Upper lobe of left lung (tissue), 6 donors: Measurements from ENCODE around the gene CAMK2G. TPM values are rescaled to one million over a fixed set of nuclear protein-coding genes. Genes with fewer than 3 reads are reported as not detected.
"Not testable (repeated sequence)": the region's sequence is repeated elsewhere in the genome, so short reads cannot be mapped to it uniquely, and the experiment has no call there.

Experiments used
- ATAC-seq, 2 donors: fragments of 200-7000 bp; cut with Tn5 transposase; one replicate each; pipeline ENCODE4 v1.9.1; 2022; ENCODE audit warnings: mild to moderate bottlenecking in 2 of 2, moderate library complexity in 2 of 2; ENCODE audit not compliant: low FRiP score in 2 of 2
- DNase-seq, 2 donors: peaks; one replicate each; pipeline ENCODE4 v3.0.0-alpha.2; 2019 to 2020
- H3K27ac ChIP-seq, 4 donors: fragments of 200-600 bp; sonication (generic); one replicate each; pipeline ENCODE4 v1.5.1; 2016 to 2019
- H3K27me3 ChIP-seq, 4 donors: fragments of 200-600 bp; sonication (generic); one replicate each; pipeline ENCODE4 v1.5.1; 2017 to 2019
- H3K36me3 ChIP-seq, 4 donors: fragments of 200-600 bp; sonication (generic); one replicate each; pipeline ENCODE4 v1.5.1; 2016 to 2019
- H3K4me1 ChIP-seq, 4 donors: fragments of 200-600 bp; sonication (generic); one replicate each; pipeline ENCODE4 v1.5.1; 2018 to 2019
- H3K4me3 ChIP-seq, 4 donors: fragments of 200-600 bp; sonication (generic); one replicate each; pipeline ENCODE4 v1.5.1; 2017 to 2019; ENCODE audit warnings: mild to moderate bottlenecking in 2 of 4, moderate library complexity in 1 of 4
- H3K9me3 ChIP-seq, 4 donors: fragments of 200-600 bp; sonication (generic); one replicate each; pipeline ENCODE4 v1.5.1; 2018 to 2019
- CTCF ChIP-seq, 6 experiments: fragments of 450-650 bp in 4 of 6; fragments of 200-600 bp in 2 of 6; sonication (generic) in 2 of 6; IDR thresholded peaks; one replicate each; pipeline ENCODE4 v1.5.1; 2016 to 2019; ENCODE audit warnings: antibody characterized with exemption in 6 of 6
- EP300 ChIP-seq, 4 donors: sonication (generic); formaldehyde crosslinking; IDR thresholded peaks; one replicate each; pipeline ENCODE4 v1.5.1; 2017; ENCODE audit warnings: antibody characterized with exemption in 4 of 4, control low read depth in 2 of 4
- POLR2A ChIP-seq, 4 donors: fragments of 450-650 bp; IDR thresholded peaks; one replicate each; pipeline ENCODE4 v1.5.1; 2016 to 2017; ENCODE audit warnings: antibody characterized with exemption in 4 of 4, mild to moderate bottlenecking in 2 of 4
- POLR2AphosphoS5 ChIP-seq, 2 donors: sonication (generic); formaldehyde crosslinking; IDR thresholded peaks; one replicate each; pipeline ENCODE4 v1.5.1; 2017; ENCODE audit warnings: antibody characterized with exemption in 2 of 2
- whole genome bisulfite sequencing, 2 donors: methylation state at CpG; one replicate each; pipeline ENCODE4 v1.1.5; 2017 to 2018; 5-methylcytosine and 5-hydroxymethylcytosine counted together
- total RNA-seq, 6 donors: library from RNA; depleted of rRNA in 4 of 6; stranded (reverse); fragments of >200 nt in 4 of 6; gene quantifications; one replicate each; pipeline versions ENCODE4 v1.1.0 to v1.2.1, GENCODE V29; 2016 to 2021
- donor health status: DM: no; HTN: no; CAD: no; lungs with moderate emphysema.
- donor health status: DM: no; HTN: yes; CAD: no; lungs with severe emphysema.

CAMK2G gene
- total RNA-seq, 6 donors from 2014 or later, result 25.7 to 52.3 (median 43.0) TPM

GRCh38 chr10:73891540-73891939 is 17.2 kb upstream of the CAMK2G start:
- H3K4me3 ChIP-seq, result no peak overlapping the region
- 76 to 78% methylated on average over 5 of the region's 5 CpGs for WGBS, 2 donors

DNA sequence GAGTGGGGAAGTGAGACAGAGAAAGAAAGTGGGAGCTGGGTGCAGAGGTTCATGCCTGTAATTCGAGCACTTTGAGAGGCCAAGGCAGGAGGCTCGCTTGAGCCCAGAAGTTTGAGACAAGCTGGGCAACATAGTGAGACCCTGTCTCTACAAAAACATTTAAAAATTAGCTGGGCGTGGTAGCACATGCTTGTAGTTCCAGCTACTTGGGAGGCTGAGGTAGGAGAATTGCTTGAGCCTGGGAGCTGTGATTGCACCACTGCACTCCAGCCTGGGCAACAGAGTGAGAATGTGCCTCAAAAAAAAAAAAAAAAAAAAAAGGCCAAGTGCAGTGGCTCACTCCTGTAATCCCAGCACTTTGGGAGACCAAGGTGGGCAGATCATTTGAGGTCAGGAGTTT is 16.5 kb upstream of the CAMK2G start:
- H3K27ac ChIP-seq, ATAC-seq, DNase-seq, H3K27me3 ChIP-seq, H3K4me3 ChIP-seq, H3K9me3 ChIP-seq, H3K36me3 ChIP-seq: not testable (repeated sequence)
- H3K4me1 ChIP-seq, result peaks cover 30 to 31% (median 31%) of the 10 kb centered on the region in 4 donors
- WGBS, 2 donors, result 62 to 79% methylated on average over 3 of the region's 3 CpGs

More at GRCh38 chr10:73891540-73891939, 17.2 kb upstream of the CAMK2G start:
- DNase-seq (no peak), ATAC-seq (no peak)
- Histone ChIP-seq H3K36me3 (no peaks in the 10 kb centered on the region), H3K9me3 (no peaks in the 10 kb centered on the region), H3K27me3 (no peaks in the 10 kb centered on the region), H3K4me1 (peaks cover 26 to 27% (median 26%) of the 10 kb centered on the region in 4 donors), H3K27ac (no peak overlapping the region)
- TF ChIP-seq POLR2A (IDR thresholded peaks at IDR 0.05), result no peak
- TF ChIP-seq CTCF (IDR thresholded peaks at IDR 0.05), result no peak
- no peak for TF ChIP-seq EP300 (IDR thresholded peaks at IDR 0.05)
- no peak for TF ChIP-seq POLR2AphosphoS5 (IDR thresholded peaks at IDR 0.05)

DNA sequence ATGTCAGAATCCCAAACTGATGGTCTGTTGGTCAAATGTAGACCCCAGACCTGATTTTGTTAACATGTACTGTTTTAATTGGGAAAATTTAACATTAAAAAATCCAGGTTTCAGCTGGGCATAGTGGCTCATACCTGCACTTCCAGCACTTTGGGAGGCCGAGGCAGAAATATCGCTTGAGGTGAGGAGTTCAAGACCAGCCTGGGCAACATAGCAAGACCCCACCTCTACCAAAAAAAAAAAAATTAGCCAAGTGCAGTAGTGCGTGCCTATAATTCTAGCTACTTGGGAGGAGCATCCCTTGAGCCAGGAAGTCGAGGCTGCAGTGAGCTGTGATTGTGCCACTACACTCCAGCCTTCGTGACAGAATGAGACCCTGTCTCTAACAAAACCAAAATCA is 15.9 kb upstream of the CAMK2G start:
- WGBS, 2 donors, result 88 to 92% methylated on average over 5 of the region's 5 CpGs
- no peaks in the 10 kb centered on the region for H3K9me3 ChIP-seq
- TF ChIP-seq POLR2A (IDR thresholded peaks at IDR 0.05) (no peak), CTCF (IDR thresholded peaks at IDR 0.05) (no peak), EP300 (IDR thresholded peaks at IDR 0.05) (no peak), POLR2AphosphoS5 (IDR thresholded peaks at IDR 0.05) (no peak)
- no peak overlapping the region for H3K4me3 ChIP-seq
- peaks cover 30 to 31% (median 31%) of the 10 kb centered on the region in 4 donors for H3K4me1 ChIP-seq
- H3K27me3 ChIP-seq, result no peaks in the 10 kb centered on the region
- DNase-seq (no peak), ATAC-seq (no peak)
- H3K36me3 ChIP-seq, result no peaks in the 10 kb centered on the region
- H3K27ac ChIP-seq, result no peak overlapping the region

- peak overlapping the region in 2 of 4 donors; percentile 20 to 80 for H3K27ac ChIP-seq
- H3K4me1 ChIP-seq, result peaks cover 30 to 31% (median 31%) of the 10 kb centered on the region in 4 donors
- H3K27me3 ChIP-seq, ATAC-seq, H3K36me3 ChIP-seq, H3K4me3 ChIP-seq, DNase-seq, H3K9me3 ChIP-seq: not testable (repeated sequence)
- 86 to 90% methylated on average over 3 of the region's 3 CpGs for WGBS, 2 donors
These were observed 15.1 kb upstream of the CAMK2G start for GRCh38 chr10:73889416-73889815.

DNA sequence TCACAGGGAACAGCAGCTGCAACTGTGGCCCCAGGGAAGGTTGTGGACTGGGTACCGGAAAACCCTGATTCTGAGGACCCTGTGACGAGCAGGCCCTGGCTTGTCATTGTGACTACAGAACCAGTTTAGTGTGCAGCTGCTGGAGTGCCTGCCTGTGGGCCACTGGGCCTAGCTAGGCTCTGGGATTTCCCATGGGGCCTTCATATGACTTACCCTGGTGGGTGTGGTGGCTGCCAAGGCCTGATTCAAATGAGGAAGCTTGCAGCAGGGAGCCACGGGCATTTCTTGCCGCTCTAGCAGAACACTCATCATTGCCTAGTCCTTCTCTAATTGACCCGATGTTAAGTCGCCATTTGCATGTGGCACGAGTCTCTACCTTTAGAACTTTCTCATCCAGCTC is 14.7 kb upstream of the CAMK2G start:
- peak overlapping the region; percentile 20 to 86 (median 72) for H3K27ac ChIP-seq
- TF ChIP-seq EP300 (IDR thresholded peaks at IDR 0.05) (no peak), POLR2AphosphoS5 (IDR thresholded peaks at IDR 0.05) (peak in 1 of 2 donors; percentile 15), CTCF (IDR thresholded peaks at IDR 0.05) (no peak)
- peaks cover 30 to 31% (median 31%) of the 10 kb centered on the region in 4 donors for H3K4me1 ChIP-seq
- no peaks in the 10 kb centered on the region for H3K27me3 ChIP-seq
- no peak overlapping the region for H3K4me3 ChIP-seq
- no peaks in the 10 kb centered on the region for H3K9me3 ChIP-seq
- peak; percentile 28 to 68 for ATAC-seq
- DNase-seq, result peak in 1 of 2 donors; percentile 86
- WGBS, 2 donors, result 63 to 66% methylated on average over 5 to 7 of the region's 7 CpGs
- H3K36me3 ChIP-seq, result no peaks in the 10 kb centered on the region

DNA sequence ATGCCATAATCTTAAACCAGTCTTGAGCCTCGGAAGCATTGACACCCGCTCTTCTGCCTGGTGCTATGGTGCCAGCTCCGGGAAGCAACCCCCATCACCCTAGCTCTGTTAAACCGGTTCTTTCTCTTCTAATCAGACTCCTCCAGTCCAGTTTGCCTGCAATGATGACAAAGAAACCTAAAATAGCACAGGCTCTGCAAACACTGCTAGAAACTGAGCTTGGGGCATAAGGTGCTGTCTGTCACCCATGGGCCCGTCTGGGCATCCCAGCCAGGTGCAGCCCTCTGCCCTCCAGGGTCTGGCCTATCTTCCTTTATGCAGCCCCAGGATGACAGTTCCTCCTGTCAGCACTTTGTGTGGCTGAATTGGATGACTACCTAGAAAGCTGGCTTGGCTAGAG is 14.2 kb upstream of the CAMK2G start:
- no peaks in the 10 kb centered on the region for H3K27me3 ChIP-seq
- ATAC-seq (peak in 1 of 2 donors; percentile 7), DNase-seq (no peak)
- H3K9me3 ChIP-seq, result no peaks in the 10 kb centered on the region
- TF ChIP-seq EP300 (IDR thresholded peaks at IDR 0.05), result no peak
- no peak for TF ChIP-seq POLR2AphosphoS5 (IDR thresholded peaks at IDR 0.05)
- no peak for TF ChIP-seq POLR2A (IDR thresholded peaks at IDR 0.05)
- peak overlapping the region; percentile 64 to 86 (median 74) for H3K27ac ChIP-seq
- peaks cover 30 to 31% (median 31%) of the 10 kb centered on the region in 4 donors for H3K4me1 ChIP-seq
- no peaks in the 10 kb centered on the region for H3K36me3 ChIP-seq
- no peak overlapping the region for H3K4me3 ChIP-seq
- 85 to 86% methylated on average over 5 of the region's 5 CpGs for WGBS, 2 donors
